Measurements from ENCODE around the gene ANKFN1.

DNA sequence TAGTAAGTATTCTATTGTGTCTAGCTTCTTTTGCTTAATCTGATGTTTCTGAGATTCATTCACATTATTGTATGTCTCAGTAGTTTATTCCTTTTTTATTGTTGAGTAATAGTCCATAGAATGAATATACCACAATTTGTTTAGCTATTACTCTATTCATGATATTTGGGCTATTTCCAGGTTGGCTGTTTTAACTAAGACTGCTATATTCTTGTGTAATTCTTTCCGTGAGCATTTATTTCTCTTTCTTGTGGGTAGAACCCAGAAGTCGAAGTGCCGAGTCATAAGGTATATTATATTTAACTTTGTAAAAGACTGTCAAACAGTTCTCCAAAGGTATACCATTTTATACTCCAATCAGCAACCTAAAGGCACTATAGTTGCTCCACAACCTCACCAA lies 160.8 kb downstream of the ANKFN1 start:
- TF ChIP-seq NFE2 (CRISPR knock-in tag; IDR thresholded peaks at IDR 0.05) (no peak), CHD2 (IDR thresholded peaks at IDR 0.05; ENCODE audit: low read depth, low read length) (no peak), EP300 (IDR thresholded peaks at IDR 0.05; ENCODE audit: low read depth in 2 of 2, low read length in 2 of 2) (no peak), EP300 (CRISPR knock-in tag; IDR thresholded peaks at IDR 0.05; ENCODE audit: borderline replicate concordance) (no peak), KLF16 (CRISPR knock-in tag; IDR thresholded peaks at IDR 0.05) (no peak), ZSCAN25 (CRISPR knock-in tag; IDR thresholded peaks at IDR 0.05) (no peak), ZNF572 (CRISPR knock-in tag; IDR thresholded peaks at IDR 0.05) (no peak), CBX2 (IDR thresholded peaks at IDR 0.05; ENCODE audit: low read depth, low read length) (no peak), CBX2 (CRISPR knock-in tag; IDR thresholded peaks at IDR 0.05; ENCODE audit: low read depth) (no peak), SP1 (IDR thresholded peaks at IDR 0.05) (no peak), SP1 (CRISPR knock-in tag; IDR thresholded peaks at IDR 0.05) (no peak), ZNF121 (CRISPR knock-in tag; IDR thresholded peaks at IDR 0.05) (no peak), ZNF850 (CRISPR knock-in tag; conservative IDR thresholded peaks at IDR 0.05) (no peak), ZNF335 (CRISPR knock-in tag; IDR thresholded peaks at IDR 0.05) (no peak)
- TF ChIP-seq, protein P1, sequence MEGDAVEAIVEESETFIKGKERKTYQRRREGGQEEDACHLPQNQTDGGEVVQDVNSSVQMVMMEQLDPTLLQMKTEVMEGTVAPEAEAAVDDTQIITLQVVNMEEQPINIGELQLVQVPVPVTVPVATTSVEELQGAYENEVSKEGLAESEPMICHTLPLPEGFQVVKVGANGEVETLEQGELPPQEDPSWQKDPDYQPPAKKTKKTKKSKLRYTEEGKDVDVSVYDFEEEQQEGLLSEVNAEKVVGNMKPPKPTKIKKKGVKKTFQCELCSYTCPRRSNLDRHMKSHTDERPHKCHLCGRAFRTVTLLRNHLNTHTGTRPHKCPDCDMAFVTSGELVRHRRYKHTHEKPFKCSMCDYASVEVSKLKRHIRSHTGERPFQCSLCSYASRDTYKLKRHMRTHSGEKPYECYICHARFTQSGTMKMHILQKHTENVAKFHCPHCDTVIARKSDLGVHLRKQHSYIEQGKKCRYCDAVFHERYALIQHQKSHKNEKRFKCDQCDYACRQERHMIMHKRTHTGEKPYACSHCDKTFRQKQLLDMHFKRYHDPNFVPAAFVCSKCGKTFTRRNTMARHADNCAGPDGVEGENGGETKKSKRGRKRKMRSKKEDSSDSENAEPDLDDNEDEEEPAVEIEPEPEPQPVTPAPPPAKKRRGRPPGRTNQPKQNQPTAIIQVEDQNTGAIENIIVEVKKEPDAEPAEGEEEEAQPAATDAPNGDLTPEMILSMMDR (CRISPR knock-in tag; IDR thresholded peaks at IDR 0.05): no peak
- TF ChIP-seq, protein P2, sequence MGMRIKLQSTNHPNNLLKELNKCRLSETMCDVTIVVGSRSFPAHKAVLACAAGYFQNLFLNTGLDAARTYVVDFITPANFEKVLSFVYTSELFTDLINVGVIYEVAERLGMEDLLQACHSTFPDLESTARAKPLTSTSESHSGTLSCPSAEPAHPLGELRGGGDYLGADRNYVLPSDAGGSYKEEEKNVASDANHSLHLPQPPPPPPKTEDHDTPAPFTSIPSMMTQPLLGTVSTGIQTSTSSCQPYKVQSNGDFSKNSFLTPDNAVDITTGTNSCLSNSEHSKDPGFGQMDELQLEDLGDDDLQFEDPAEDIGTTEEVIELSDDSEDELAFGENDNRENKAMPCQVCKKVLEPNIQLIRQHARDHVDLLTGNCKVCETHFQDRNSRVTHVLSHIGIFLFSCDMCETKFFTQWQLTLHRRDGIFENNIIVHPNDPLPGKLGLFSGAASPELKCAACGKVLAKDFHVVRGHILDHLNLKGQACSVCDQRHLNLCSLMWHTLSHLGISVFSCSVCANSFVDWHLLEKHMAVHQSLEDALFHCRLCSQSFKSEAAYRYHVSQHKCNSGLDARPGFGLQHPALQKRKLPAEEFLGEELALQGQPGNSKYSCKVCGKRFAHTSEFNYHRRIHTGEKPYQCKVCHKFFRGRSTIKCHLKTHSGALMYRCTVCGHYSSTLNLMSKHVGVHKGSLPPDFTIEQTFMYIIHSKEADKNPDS (CRISPR knock-in tag; IDR thresholded peaks at IDR 0.05): no peak
- TF ChIP-seq, protein P3, sequence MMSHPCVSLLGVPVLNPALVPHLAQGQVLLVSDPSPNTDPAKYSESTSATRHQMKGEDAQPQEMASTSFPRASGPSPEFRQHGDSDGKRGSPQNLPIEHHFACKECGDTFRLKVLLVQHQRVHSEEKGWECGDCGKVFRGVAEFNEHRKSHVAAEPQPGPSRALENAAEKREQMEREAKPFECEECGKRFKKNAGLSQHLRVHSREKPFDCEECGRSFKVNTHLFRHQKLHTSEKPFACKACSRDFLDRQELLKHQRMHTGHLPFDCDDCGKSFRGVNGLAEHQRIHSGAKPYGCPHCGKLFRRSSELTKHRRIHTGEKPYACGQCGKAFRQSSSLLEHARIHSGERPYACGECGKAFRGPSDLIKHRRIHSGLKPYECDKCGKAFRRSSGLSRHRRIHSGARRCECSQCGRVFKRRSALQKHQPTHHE (CRISPR knock-in tag; IDR thresholded peaks at IDR 0.05; ENCODE audit: borderline replicate concordance): no peak

Data from HepG2 (cell line).